Osteocyte (in vitro differentiated cells): Measurements from ENCODE around the gene EIF4G3. TPM values are rescaled to one million over a fixed set of nuclear protein-coding genes. Genes with fewer than 3 reads are reported as not detected.
"Not testable (repeated sequence)": the region's sequence is repeated elsewhere in the genome, so short reads cannot be mapped to it uniquely, and the experiment has no call there.

Source experiments
- DNase-seq: peaks from one replicate; pipeline ENCODE4 v3.0.0; 2021; ENCODE audit warnings: mixed read lengths; ENCODE audit not compliant: unreplicated experiment; ENCODE audit errors: extremely low spot score
- H3K27ac Mint-ChIP-seq: one replicate; pipeline ENCODE4 v1.8.0; 2021; ENCODE audit warnings: mild to moderate bottlenecking, mixed read lengths; ENCODE audit not compliant: unreplicated experiment
- H3K27me3 Mint-ChIP-seq: one replicate; pipeline ENCODE4 v1.8.0; 2021; ENCODE audit warnings: mixed read lengths; ENCODE audit not compliant: unreplicated experiment
- H3K36me3 Mint-ChIP-seq: one replicate; pipeline ENCODE4 v1.8.0; 2021; ENCODE audit warnings: mixed read lengths; ENCODE audit not compliant: unreplicated experiment
- H3K4me1 Mint-ChIP-seq: one replicate; pipeline ENCODE4 v1.8.0; 2021; ENCODE audit warnings: mixed read lengths; ENCODE audit not compliant: unreplicated experiment
- H3K4me3 Mint-ChIP-seq: one replicate; pipeline ENCODE4 v1.8.0; 2021; ENCODE audit warnings: mild to moderate bottlenecking, moderate library complexity, mixed read lengths; ENCODE audit not compliant: unreplicated experiment
- H3K9me3 Mint-ChIP-seq: one replicate; pipeline ENCODE4 v1.8.0; 2021; ENCODE audit warnings: mixed read lengths; ENCODE audit not compliant: unreplicated experiment
- total RNA-seq: library from RNA; stranded (reverse); gene quantifications from 2 replicates; pipeline ENCODE4 v1.2.1, GENCODE V29; 2021
- TF ChIP-seq, protein P1 (sequence below): fragments of 200-600 bp; sonication (generic); IDR thresholded peaks from 2 replicates; pipeline ENCODE4 v1.5.0; 2021; ENCODE audit warnings: antibody characterized with exemption, mild to moderate bottlenecking, moderate library complexity

Gene EIF4G3
- total RNA-seq, 1 donor from 2014 or later, result 81.9 TPM

DNA sequence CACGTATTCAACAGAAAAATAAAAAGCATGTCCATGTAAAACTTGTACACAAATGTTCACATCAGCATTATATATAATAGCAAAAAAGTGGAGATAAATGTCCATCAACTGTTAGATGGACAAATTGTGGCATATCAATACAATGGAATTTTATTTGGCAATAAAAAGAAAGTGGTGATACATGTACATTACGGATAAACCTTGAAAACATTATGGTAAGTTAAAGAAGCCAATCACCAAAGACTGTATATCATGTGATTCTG, 76.9 kb downstream of the EIF4G3 start:
- no peak overlapping the region for H3K27ac Mint-ChIP-seq
- no peak for DNase-seq

DNA sequence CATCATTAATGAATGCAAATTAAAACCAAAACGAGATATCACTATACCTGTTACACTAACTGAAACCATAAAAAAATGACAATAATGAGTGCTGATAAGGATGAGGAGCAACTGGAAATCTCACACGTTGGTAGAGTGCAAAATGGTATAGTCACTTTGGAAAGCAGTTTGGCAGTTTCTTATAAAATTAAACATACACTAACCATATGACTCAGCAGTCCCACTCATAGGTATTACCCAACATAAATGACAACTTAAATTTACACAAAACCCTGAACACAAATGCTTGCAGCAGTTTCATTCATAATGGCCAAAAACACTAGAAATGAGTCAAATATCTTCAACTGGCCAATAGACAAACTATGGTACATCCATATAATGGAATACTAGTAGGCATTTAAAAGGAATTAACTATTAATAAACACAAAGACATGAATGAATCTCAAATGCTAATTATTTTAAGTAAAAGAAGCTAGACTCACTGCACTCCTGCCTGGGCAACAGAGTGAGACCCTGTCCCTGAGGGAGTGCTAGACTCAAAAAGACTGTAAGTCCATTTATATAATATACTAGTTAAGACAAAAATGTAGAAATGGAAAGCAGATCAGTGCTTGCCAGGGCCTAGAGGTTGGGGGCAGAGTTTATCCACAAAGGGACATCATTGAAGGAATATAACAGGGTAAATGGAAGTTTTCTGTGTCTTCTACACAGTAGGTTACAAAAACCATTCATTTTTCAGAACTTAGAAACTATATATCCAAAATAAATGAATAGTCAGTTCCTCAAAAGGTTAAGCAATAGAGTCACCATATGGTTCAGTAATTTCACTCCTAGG, 77.4 kb downstream of the EIF4G3 start:
- no peak for DNase-seq
- H3K36me3 Mint-ChIP-seq, result peaks cover 32% of the 10 kb centered on the region
- no peaks in the 10 kb centered on the region for H3K27me3 Mint-ChIP-seq
- no peaks in the 10 kb centered on the region for H3K9me3 Mint-ChIP-seq
- no peaks in the 10 kb centered on the region for H3K4me1 Mint-ChIP-seq
- no peak overlapping the region for H3K4me3 Mint-ChIP-seq
- TF ChIP-seq, protein P1, sequence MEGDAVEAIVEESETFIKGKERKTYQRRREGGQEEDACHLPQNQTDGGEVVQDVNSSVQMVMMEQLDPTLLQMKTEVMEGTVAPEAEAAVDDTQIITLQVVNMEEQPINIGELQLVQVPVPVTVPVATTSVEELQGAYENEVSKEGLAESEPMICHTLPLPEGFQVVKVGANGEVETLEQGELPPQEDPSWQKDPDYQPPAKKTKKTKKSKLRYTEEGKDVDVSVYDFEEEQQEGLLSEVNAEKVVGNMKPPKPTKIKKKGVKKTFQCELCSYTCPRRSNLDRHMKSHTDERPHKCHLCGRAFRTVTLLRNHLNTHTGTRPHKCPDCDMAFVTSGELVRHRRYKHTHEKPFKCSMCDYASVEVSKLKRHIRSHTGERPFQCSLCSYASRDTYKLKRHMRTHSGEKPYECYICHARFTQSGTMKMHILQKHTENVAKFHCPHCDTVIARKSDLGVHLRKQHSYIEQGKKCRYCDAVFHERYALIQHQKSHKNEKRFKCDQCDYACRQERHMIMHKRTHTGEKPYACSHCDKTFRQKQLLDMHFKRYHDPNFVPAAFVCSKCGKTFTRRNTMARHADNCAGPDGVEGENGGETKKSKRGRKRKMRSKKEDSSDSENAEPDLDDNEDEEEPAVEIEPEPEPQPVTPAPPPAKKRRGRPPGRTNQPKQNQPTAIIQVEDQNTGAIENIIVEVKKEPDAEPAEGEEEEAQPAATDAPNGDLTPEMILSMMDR, result no peak
- H3K27ac Mint-ChIP-seq, result no peak overlapping the region

More for the DNA sequence above, 76.9 kb downstream of the EIF4G3 start:
- Mint-ChIP-seq H3K36me3 (peaks cover 36% of the 10 kb centered on the region), H3K9me3 (no peaks in the 10 kb centered on the region), H3K4me3 (no peak overlapping the region), H3K27me3 (no peaks in the 10 kb centered on the region), H3K4me1 (no peaks in the 10 kb centered on the region)
- TF ChIP-seq, protein P1, result no peak

DNA sequence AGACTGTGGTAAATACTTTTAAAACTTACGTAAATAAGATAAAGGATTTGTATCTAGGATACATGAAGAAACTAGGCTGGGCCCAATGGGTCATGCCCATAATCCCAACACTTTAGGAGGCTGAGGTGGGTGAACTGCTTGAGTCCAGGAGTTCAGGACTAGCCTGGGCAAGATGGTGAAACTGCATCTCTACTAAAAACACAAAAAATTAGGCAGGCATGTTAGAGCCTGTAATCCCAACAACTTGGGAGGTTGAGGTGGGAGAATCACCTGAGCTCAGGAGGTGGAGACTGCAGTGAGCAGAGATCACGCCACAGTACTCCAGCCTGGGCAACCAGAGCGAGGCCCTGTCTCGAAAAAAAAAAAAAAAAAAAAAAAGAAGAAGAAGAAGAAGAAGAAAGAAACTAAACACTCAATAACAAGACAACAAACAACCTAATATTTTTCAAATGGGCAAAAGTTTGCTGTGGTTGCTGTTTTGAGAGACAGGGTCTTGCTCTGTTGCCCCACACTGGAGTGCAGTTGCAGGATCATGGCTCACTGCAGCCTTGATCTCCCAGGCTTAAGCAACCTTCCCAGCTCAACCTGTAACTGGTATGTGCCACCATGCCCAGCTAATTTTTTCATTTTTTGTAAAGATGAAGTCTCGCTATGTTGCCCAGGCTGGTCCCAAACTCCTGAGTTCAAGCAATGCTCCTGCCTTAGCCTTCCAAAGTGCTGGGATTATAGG, 78.3 kb downstream of the EIF4G3 start:
- H3K4me1 Mint-ChIP-seq, result no peaks in the 10 kb centered on the region
- no peak overlapping the region for H3K4me3 Mint-ChIP-seq
- TF ChIP-seq, protein P1, result no peak
- no peaks in the 10 kb centered on the region for H3K27me3 Mint-ChIP-seq
- no peak for DNase-seq
- H3K36me3 Mint-ChIP-seq, result peaks cover 30% of the 10 kb centered on the region
- H3K27ac Mint-ChIP-seq, result no peak overlapping the region
- no peaks in the 10 kb centered on the region for H3K9me3 Mint-ChIP-seq

DNA sequence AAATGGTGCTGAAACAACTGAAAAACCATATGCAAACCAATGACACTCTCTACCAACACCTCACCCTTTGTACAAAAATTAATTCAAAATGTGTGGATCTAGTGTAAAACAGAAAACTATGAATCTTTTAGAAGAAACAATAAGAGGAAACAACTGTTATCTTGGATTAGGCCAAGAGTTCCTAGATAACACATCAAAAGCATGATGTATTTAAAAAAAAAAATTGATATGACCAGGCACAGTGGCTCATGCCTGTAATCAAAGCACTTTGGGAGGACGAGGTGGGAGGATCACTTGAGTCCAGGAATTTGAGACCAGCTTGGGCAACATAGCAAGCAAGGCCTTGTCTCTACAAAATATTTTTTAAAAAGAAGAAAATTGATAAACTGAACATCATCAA, 79.0 kb downstream of the EIF4G3 start:
- Mint-ChIP-seq H3K9me3 (no peaks in the 10 kb centered on the region), H3K27ac (no peak overlapping the region), H3K27me3 (no peaks in the 10 kb centered on the region), H3K4me1 (no peaks in the 10 kb centered on the region), H3K36me3 (peaks cover 30% of the 10 kb centered on the region), H3K4me3 (no peak overlapping the region)
- DNase-seq, result no peak
- TF ChIP-seq, protein P1, result no peak

DNA sequence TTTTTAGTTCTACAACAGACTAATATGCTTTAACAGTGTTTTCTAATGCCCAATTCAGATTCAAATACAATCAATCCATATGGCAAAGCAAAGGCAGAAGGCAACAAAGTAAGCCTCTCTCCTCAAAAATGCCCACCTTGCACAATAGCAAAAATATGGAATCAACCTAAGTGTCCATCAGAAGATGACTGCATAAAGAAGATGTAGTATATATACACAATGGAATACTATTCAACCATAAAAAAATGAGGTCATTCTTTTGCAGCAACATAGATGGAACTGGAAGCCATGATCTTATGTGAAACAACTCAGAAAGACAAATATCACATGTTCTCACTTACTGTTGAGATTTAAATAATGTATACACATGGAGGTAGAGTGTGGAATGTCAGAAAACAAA, 80.7 kb downstream of the EIF4G3 start:
- no peak for DNase-seq
- TF ChIP-seq, protein P1, result no peak
- Mint-ChIP-seq H3K9me3 (no peaks in the 10 kb centered on the region), H3K4me3 (no peak overlapping the region), H3K36me3 (peaks cover 28% of the 10 kb centered on the region), H3K27me3 (no peaks in the 10 kb centered on the region), H3K4me1 (peaks cover 12% of the 10 kb centered on the region), H3K27ac (no peak overlapping the region)

DNA sequence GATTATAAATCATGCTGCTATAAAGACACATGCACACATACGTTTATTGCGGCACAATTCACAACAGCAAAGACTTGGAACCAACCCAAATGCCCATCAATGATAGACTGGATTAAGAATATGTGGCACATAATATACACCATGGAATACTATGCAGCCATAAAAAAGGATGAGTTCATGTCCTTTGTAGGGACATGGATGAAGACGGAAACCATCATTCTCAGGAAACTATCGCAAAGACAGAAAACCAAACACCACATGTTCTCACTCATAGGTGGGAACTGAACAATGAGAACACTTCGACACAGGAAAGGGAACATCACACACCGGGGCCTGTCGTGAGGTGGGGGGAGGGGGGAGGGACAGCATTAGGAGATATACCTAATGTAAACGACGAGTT, 82.4 kb downstream of the EIF4G3 start:
- DNase-seq, H3K27me3 Mint-ChIP-seq, H3K27ac Mint-ChIP-seq, H3K4me3 Mint-ChIP-seq, H3K9me3 Mint-ChIP-seq: not testable (repeated sequence)
- Mint-ChIP-seq H3K4me1 (peaks cover 29% of the 10 kb centered on the region), H3K36me3 (peaks cover 24% of the 10 kb centered on the region)

DNA sequence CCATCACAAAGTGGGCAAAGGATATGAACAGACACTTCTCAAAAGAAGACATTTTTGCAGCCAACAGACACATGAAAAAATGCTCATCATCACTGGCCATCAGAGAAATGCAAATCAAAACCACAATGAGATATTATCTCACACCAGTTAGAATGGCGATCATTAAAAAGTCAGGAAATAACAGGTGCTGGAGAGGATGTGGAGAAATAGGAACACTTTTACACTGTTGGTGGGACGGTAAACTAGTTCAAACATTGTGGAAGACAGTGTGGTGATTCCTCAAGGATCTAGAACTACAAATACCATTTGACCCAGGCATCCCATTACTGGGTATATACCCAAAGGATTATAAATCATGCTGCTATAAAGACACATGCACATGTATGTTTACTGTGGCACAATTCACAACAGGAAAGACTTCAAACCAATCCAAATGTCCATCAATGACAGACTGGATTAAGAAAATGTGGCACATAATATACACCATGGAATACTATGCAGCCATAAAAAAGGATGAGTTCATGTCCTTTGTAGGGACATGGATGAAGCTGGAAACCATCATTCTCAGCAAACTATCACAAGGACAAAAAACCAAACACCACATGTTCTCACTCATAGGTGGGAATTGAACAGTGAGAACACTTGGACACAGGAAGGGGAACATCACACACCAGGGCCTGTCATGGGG, 83.3 kb downstream of the EIF4G3 start:
- not testable (repeated sequence) for DNase-seq, H3K27me3 Mint-ChIP-seq, H3K27ac Mint-ChIP-seq, H3K4me3 Mint-ChIP-seq, H3K9me3 Mint-ChIP-seq
- peaks cover 33% of the 10 kb centered on the region for H3K4me1 Mint-ChIP-seq
- peaks cover 17% of the 10 kb centered on the region for H3K36me3 Mint-ChIP-seq
